CD4-positive, alpha-beta T cell treated with Interleukin-4 for 4 hours (primary cell): ENCODE data around the gene RAD51AP2.
"Not testable (repeated sequence)": the region's sequence is repeated elsewhere in the genome, so short reads cannot be mapped to it uniquely, and the experiment has no call there.

Source experiments
- DNase-seq: peaks from one replicate; pipeline ENCODE4 v3.0.0-alpha.2; 2020

The RAD51AP2 gene

DNA sequence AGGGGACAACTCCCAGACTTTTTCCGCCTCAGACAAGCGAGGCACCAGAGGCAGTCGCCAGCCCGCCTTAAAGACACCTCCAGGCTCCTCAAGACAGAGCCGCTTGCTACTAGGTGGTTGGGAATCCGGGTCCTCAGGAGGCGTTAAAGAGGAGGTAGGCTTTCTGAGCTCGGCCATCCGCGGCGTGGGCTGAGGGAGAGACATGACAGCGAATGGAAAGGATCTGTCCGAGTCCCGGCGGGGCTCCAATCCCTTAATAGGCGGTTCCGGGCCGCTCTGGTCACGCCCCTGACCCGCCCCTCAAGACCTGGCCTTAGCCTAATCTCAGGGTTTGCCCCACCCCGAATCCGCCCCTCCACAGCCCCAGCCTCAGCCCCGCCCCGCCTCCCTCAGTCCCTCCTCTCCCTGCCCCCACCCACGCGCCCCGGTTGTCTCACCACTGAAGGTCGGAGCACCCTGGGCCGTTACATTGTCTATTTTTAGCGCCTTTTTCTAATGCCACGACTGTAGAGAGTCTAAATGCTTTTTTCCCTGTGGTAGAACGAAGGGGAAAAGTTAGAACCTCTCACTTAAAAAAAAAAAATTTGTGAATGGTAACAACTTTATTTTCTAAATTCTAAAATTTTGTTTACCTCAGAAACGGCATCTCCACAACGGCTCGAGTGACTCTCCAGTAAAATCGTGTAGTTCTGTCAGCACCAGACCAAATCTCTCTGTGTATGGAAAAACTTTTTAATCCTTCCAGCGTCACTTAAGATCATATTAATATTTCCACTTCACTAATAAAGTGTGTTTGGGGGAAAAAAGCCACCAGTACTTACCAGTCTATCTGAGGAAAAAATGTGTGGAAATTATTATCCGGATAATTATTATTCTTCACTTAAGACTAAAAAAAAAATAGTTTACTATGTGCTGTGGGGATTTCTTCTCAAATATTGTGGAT, at the start of gene RAD51AP2:
TSS of gene RAD51AP2 (minus strand) at position 229 of the 943 bp plus-strand sequence. CDS start at position 204, 25 bp downstream.
- no peak for DNase-seq

GRCh38 chr2:17565726-17566125, 47.5 kb upstream of the RAD51AP2 start:
- not testable (repeated sequence) for DNase-seq

DNA sequence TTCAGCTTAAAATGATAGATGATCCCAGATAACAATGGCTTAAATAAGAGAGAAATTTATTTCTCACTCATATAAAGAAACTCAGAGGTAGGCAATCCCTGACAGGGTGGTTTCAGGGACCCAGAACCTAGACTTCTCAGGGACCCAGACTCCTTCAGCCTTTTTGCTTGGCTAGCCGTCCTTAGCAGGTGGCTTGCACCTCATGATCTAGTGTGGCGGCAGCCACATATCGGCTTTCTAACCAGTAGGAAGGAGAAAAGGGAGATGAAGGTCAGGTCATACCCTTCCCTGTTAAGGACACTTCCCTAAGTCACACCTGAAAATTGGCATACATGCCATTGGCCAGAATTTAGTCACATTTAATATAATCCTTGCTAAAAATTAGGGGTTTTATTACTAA, 40.6 kb upstream of the RAD51AP2 start:
- no peak for DNase-seq

GRCh38 chr2:17558053-17558452, 39.8 kb upstream of the RAD51AP2 start:
- DNase-seq, result no peak

DNA sequence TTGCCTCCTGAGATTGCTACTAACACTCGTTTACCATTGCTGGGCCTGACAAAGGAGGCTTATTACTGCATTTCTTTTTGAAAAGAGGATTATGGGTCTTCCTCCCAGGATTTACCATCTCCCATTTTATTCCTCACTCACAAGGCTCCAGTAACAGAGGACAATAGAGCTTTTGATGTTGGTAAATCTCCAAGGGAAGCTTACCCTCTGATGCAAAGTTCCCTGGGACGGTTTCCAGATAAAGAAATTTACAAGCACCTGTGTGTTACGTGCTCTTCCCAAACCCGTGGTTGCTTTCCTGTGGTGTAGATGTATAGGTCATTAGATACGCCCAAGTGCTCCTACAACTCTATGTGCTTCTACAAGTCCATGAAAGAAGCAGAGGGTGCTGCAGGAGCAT, 39.4 kb upstream of the RAD51AP2 start:
- DNase-seq, result no peak

- DNase-seq, result no peak
Observed at GRCh38 chr2:17555150-17555549, 36.9 kb upstream of the RAD51AP2 start.

DNA sequence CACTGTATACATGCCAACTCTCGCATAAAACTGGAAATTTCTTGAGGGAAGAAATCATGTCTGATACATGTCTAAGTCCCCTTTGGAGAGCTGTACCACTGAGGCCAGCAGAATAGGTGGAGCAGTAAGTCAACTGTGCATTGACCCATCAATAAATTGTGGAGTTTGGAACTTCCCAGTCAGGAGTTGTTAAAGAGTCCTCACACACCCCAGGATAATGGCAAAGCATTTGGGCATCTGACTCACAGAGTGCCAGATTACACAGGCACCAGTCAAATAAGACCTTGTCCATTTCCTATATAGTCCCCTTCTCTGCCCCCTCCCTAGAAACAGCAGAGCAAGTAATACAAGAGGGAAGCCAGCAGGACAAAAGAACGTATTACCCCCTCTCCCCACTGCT, 32.7 kb upstream of the RAD51AP2 start:
- DNase-seq, result no peak

DNA sequence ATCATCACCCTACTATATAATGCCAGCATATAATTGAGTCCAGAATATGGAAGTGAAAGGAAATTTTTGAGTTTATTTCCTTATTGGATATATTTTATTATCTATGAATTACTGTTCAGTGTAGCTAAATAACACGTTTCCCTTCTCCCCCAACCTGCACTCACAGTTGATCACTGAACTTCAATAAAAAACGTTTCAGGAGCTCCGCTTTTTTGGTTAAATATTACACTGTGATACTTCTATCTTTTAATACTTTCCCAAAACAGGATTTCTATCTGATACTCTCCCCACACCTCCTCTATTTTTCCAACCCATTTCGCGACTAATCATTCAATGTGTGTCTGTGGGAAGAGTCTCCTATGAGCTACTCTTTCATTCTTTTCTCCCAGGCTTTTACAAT, 29.5 kb upstream of the RAD51AP2 start:
- DNase-seq, result no peak

- no peak for DNase-seq
Observed at GRCh38 chr2:17547237-17547636, 29.0 kb upstream of the RAD51AP2 start.

DNA sequence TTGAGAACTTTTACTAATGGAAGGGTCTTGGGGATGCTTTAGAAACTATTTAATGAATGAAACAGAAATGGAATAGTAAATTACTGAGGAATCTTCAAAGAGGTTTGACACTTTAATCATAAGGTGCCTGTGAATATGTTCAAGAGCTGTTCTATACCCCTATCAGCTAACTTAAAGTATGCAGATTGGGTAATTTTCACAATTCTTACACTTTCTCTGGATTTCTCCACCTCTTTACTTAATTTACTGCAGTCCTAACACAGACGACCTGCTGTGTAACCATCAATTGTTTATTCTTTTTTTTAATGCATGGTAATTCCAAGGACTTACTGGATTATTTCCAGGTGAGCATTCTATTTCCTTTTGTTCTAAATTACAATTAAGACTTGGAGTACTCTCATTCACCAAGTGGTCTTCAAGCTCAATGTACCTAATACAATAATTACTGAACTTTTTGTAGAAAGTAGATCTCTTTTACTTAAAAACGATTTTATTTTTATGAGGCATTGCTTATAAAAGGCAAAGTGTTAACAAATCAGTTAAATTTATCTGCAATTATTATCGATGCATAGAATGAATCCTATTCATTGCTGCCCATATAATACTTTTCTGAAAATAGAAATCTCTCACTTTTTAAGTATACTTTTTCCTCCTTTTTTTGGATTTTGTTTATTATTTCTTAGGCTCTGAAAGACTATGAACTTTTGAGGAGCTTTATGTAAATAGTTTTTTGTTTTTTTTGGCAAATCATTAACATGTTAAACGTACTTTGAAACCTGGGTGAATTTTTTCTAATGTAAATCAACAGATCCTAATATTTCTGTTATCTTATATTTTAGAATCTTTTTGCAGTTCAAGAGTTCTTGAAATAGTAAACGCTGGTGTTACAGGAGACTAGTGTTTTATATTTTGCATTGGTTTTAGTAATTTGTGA, 27.7 kb upstream of the RAD51AP2 start:
- no peak for DNase-seq

DNA sequence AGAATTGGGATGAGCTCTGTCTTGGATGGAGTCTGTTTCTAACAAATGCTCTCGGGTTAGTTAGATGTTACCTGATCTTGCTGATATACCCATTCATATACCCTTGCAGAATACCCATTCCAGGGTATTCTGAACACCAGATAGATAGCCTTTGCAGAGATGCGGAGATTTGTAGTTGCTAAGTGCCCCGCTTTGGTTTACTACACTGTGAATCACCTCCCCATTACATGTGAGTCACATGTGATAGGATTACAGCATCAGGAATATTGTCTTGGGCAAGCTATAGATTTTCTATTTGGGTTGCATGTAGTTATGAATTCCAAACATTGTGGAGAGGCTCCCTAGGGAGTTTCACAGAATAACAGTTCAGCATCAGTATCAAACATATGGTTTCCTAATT, 26.0 kb upstream of the RAD51AP2 start:
- DNase-seq, result no peak

GRCh38 chr2:17543848-17544247, 25.6 kb upstream of the RAD51AP2 start:
- DNase-seq, result no peak

DNA sequence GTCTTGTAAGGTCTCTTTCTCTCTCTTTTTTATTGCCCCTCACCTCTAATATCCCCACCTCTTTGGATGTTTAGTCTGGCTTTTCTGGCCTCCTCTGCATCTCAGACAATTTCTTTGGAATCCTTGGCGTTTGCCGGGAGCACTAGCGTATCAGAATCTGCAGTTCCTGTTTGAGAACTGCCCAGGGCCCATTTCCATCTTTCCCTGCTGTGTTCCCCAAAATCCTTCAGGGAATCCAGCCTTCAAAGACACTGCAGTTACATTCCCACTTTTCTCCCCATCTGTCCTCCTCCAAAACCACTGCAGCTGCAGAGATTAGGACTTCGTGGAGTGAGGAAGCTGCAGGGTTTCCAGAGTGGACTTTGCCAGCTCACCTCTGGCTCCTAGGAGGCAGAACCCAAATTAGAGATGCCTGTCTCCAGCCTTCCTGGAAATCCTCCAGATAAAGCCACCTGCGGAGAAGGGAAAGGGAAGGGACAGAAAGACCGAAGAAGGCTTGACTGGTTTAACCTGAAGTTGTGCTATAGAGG, 25.0 kb upstream of the RAD51AP2 start:
- DNase-seq, result no peak

DNA sequence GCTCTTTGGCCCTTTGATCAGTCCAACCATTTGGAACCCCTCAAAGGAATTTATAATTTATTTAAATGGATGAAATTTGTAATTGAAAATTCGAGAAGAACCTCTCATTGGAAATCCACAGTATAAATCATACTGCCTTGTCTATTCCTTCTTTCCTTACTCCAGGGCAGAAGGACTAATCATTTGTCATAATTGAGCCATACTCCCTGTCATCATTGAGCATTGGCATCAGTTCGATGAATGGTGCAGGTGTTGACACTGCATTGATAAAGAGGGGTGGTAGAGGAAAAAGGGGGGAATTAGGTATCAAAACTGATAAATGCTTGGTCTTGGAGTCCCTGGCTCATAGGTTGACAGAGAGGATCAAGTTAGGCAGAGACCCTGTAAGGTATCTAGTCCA, 24.2 kb upstream of the RAD51AP2 start:
- no peak for DNase-seq

DNA sequence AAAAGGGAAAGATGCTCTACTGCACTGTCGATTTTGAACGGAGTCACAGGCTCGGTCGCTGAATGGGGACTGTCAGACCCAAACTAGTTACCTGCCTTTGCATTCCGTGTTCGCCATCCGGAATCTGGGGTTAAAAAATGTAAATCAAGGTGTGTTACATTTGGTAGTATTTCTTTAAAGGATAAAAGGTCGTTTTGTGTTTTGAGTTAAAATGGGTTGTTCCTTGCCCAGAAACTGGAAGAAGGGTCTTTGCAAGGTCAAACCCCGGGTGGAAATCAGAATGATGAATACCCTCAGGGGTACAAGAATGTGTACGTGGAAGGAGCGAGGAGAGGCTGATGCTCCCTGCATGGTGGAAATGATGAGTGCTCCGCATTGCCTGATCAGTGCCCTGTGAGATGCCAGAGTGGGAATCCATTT, 23.3 kb upstream of the RAD51AP2 start:
- no peak for DNase-seq

DNA sequence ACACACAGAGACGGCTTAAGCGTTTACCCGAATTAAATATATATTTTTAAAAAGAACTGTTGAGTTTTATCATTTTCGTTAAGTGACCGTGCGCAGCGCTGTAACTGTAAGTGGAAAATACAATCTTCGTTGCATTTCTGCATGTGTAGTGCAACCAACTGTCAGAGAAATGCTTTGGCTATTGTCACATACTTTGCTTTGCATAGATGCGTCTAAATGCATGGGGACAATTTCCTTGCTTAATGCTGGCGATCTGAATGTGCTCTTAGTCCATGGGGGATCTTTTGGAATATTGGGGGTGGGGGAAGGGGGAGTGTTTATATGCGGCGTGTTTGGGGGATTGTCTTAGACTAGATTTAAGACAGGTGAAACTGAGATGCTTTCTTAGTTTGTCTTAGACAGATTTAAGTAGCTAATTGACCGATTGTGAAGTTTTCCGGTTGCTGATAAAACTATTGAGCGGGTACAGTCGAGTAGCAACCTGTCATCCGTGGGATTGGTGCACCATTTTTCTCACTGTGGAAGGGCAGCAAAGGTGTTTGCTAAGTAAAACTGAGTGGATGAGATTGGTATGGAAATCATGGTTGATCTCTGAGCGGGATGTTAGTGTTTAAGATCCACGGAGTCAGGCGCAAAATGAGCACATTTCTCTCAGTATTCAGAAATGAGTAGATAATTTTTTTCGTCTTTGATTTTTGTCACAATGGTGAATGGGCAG, 22.7 kb upstream of the RAD51AP2 start:
- DNase-seq, result no peak

- DNase-seq, result no peak
Observed at GRCh38 chr2:17540093-17540812, 22.0 kb upstream of the RAD51AP2 start, which contains the start of gene VSNL1. Gene VSNL1, plus strand, starts transcription at chr2:17540696. Its CDS starts 51,379 bp downstream, at chr2:17592075.

DNA sequence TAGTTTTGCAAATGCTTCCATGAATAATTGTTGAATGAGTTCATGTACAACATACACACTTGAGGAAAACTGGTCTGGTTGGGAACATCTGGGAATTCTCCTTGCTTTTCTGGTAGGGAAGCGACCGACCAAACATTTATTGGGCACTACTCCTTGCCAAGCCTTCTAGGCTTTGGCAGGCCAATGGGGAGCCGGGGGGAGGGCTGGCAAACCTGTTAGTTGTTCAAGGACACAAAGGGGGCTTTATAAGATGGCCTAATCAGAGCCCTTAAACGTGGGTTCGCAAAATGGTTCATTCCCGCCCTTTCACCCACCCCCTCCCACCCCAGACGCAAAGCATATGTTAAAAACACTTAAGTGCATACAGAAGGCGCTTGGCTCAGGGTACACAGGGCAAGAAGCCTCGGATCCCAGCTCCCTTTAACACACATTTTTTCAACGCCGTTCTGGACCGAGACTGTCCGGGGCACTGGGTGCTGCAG, 21.4 kb upstream of the RAD51AP2 start:
- DNase-seq, result no peak

DNA sequence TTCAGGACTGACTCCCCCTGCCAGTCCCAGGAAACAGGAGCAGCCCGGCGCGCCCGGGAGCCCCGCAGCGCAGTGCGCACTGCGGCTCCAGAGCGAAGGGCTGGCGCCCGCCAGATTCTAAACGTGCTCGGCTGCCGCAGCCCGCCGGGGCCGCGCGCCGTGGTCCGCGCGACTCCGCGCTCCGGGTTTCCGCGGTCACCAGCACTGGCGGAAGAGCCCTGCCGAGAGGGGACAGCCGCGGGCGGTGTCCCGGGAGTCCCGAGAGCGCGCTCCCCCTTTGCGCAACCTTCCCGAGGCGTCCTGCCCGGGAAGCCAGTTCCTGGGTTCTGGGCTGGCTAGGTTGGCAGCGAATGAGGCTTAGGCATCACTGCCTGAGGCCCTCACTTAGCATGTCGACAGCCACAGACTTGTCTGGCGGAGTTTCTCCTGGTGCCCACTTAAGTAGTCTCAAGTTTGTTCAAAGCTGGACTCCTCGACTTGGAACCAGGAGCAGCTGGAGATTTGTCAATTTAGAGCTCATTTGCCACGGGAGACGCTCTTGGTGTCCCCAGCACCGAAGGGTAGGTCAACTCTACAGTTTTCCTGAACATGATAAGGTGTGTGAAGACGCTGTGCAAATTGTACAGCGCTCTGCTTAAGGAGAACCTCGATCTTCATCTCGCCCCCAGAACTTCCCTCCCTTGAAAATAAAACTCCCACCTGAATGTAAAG, 20.8 kb upstream of the RAD51AP2 start:
- DNase-seq, result no peak

DNA sequence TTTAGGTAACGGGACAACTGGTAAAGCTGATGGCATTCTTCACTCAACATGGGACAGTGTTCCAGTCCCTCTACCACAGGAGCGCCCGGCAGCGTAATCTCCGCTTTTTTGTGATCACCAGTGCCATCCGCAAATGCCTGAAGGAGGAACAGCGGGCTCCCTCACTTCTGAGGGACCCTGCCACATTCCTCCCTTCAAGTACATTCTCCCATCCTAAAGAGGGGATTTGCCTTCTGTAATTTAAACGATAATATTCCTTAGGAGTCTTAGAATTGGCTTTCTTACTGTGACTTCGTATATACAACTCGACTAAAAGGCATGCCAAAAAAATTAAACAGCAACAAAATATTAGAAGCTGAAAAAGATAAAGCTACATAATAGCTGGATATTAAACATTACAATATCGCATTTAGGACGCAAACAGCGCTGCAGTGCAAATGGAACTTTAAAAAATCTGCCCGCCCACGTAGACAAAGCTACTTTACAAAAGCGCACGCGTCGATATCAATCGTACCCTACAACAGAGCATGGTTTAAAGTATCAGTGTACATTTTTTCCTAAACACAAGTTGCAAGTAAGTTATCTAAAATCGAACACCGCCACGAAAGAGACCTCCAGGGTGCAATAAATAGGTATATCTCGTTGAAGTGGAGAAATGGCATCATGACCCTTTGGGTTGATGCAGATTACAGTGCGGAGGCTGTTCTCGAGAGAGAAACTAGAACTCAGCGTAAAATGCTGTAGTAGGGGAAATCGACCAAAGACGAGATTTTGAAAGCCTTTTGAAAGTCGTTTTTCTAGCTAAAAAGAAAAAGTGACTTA, 20.0 kb upstream of the RAD51AP2 start:
- no peak for DNase-seq
